Dermis microvascular lymphatic vessel endothelial cell (primary cell): Measurements from ENCODE around the gene HSP90AB1. TPM values are rescaled to one million over a fixed set of nuclear protein-coding genes. Genes with fewer than 3 reads are reported as not detected.

Experiments used
- DNase-seq, 2 donors: peaks; one replicate each; pipeline versions ENCODE4 v3.0.0 to v3.0.0-alpha.2; 2010; ENCODE audit warnings: low read depth in 2 of 2
- total RNA-seq: library from RNA; depleted of rRNA; stranded (reverse); fragments of >200 nt; gene quantifications from 2 replicates; pipeline ENCODE4 v1.2.1, GENCODE V29; 2014

The HSP90AB1 gene
- total RNA-seq, 1 donor from 2014 or later, result 497 TPM

DNA sequence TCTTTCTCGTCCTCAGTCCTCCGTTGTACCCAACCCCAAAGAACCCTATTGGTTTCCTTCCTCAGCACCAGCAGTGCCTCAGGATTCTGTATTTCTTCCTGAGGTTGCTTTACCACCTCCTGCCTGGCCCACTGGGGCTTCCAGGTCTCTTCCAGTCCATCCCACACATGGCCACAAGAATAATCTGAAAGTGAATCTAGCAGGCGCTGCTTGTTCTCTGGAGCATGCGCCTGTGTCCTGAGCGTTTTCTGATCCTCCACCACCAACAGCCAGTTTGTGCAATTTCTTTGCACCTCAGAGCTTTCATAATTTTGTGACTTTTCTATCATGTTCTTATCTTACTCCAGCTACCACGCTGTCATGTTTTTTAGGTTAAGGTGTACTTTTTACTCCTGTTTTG, 11.6 kb upstream of the HSP90AB1 start:
- DNase-seq, result no peak

DNA sequence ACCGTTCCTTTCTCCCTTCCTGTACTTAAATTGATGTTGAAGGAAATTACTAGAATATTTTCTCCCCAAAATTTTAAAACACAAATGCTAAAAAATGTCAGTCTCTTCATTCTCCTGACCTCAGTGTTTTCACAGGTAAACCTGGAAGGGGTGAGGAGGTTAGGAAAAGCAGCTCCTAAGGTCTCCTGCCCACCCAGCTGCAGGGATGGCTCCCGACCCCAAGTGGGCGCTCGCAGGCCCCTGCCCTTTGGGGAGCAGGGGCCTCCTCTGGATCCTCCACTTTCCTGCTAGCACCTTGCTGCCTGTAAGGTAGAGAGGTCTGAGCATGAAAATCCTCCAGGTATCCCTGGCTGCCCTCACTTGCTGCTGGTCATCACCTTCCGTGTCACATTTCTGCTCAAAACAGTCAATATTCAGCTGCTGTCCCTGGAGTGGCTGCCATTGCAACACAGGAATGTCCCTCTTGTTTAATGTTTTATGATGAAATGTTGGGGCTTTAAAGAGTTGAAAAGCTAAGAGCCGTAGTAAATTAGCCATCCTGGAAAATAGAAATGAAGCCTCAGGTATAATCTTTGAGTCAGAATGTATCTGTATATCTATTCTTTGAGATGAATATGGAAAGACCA, 10.9 kb upstream of the HSP90AB1 start:
- DNase-seq, result no peak

DNA sequence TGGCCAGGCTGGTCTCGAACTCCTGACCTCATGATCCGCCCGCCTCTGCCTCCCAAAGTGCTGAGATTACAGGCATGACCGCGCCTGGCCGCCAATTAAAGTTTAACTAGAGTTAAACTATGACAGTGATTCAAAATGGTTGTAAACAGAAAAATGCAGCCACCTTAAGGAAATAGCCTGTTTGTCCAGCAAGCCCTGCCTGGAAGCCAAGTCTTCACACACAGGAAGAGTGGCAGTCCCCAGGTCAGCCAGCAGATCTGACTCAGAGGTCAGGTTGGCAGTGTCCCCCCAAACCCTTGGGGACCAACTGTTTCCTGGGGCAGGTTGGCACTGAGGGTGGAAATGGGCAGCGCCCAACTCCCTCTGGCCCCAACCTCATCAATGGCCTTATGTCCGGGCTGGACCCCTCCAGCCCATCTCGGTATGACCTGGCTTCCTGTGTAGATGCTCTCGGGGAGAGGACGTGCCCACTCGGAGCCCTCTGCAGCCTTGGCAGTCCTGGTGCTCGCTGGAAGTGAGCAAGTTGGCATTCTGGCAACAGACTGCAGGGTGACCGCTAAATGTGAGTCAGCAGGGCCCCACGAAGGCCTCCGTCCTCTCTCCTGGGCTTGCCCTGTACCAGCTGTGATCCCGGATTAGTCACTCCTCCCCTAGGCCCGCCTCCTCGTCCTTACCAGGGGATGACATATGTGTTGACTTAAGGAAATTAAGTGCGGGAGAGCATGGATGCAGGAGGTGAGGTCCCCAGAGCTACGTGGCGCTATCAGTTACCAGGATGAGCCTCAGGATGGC, 9.7 kb upstream of the HSP90AB1 start:
- peak; percentile 69 to 98 for DNase-seq

DNA sequence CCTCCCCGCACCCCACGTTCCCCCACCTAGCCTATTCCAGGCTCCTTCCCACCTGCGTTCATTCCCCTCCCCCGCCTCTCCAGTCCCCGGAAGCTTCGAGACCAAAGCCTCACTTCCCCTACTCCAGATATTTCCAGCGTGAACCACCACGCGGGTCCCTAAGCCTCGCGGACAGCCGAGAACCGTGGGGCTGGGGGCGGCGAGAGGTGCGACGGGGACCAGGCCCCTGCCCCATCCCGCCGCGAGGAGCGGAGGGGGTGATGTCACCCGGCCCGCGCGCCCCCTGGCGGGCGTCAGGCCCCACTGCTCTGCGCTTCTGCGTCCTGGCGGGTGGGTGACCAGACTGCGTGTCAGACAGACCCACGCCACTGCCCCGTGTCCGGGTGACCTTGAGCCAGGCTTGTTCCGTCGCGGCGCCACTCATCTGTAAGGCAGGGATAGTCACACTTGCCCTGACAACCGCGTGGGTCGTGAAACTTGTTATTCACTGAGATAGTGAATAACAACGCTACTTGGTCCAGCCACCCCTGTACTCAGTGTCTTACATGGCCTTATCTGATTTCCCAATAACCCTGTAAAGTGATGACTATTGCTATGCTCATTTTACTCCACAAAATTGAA, 9.0 kb upstream of the HSP90AB1 start:
- peak in 1 of 2 donors; percentile 75 for DNase-seq

DNA sequence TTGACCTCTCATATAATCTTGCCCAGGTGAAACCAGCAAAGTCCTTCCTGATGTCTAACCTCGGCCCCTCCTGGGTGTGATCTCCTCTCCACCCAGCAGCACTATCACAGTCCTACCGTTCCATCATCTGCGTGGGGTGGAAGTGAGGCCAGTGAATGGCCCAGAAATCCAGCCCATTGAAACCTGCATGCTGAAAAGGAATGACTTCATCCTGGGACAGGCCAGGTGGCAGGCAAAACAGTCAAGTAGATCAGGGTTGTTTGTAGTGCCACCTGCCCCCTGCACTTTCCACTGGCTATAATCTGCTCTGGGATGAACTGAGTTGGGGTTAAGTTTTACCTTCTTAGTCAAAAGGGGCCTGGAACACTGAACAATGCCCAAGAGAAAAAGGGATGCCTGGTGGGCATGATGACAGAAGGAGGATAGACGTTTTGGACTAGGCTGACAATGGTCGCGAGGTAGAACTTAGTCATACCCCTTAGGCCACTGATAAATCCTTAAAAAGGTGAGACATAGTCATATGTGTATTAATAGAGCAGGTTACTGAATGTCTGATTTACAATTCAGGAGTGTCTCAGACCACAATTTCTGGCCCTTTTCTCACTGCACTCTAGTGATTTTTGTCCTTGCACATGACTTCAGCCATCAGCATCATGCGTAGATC, 8.1 kb upstream of the HSP90AB1 start:
- no peak for DNase-seq

DNA sequence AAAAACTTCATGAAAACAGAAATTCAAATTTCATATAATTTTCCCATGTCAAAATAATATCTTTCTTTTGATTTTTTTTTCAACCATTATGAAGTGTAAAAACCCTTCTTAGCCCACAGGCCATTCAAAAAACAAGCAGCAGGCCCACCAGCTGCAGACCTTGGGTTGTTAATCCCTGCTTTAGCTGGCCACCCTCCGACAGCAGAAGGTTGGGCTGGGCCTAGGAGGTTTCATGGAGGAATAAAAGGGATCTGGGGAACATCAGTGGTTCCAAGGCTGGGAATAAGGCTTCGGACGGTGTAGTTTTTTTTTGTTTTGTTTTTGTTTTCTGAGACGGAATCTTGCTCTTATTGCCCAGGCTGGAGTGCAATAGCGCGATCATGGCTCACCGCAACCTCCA, 3.6 kb upstream of the HSP90AB1 start:
- no peak for DNase-seq

DNA sequence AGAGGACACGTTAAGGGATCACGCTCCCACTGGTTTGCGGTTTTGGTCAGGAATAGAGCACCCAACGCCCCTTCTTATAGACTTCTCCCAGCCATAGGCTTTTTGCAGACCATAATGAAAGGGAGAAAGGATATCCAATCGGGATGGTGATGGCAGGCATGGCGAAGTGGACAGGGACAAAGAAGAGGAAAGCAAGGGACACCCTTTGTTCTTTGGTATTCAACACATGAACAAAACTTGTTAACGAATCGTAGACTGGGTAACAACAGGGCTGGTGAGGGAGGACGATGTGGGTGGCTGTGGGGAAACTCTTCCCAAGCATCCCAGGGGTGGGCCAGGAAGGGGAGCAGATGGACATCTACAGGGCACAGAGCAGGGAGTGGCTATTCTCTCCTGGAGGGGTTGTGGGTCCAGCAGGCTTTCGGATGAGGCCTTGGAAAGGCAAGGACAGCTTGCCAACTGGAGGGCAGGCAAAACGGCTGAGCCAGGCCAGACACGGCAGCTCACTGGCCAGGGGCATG, 1.4 kb upstream of the HSP90AB1 start:
- no peak for DNase-seq

DNA sequence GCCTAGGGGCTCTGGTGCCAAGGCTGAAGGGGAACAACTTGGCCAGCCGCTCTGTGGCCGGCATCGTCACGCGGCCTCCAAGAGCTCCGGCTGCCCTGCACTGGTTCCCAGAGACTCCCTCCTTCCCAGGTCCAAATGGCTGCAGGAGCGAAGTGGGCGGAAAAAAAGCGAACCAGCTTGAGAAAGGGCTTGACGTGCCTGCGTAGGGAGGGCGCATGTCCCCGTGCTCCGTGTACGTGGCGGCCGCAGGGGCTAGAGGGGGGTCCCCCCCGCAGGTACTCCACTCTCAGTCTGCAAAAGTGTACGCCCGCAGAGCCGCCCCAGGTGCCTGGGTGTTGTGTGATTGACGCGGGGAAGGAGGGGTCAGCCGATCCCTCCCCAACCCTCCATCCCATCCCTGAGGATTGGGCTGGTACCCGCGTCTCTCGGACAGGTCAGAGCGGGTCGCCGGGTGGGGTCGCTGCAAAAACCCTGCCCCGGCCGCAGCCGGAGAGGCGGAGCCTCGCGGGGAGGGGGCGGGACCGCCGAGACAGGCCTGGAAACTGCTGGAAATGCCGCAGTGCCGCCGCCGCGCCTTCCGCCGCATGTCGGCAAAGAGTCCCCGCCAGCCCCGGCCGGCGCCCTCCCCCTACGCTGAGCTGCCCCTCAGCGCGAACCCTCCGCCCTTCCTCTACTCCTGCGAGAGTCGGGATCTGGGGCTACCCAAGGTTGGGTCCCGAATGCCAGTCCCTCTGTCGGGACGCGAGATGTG, 814 bp upstream of the HSP90AB1 start:
- peak; percentile 60 to 86 for DNase-seq

DNA sequence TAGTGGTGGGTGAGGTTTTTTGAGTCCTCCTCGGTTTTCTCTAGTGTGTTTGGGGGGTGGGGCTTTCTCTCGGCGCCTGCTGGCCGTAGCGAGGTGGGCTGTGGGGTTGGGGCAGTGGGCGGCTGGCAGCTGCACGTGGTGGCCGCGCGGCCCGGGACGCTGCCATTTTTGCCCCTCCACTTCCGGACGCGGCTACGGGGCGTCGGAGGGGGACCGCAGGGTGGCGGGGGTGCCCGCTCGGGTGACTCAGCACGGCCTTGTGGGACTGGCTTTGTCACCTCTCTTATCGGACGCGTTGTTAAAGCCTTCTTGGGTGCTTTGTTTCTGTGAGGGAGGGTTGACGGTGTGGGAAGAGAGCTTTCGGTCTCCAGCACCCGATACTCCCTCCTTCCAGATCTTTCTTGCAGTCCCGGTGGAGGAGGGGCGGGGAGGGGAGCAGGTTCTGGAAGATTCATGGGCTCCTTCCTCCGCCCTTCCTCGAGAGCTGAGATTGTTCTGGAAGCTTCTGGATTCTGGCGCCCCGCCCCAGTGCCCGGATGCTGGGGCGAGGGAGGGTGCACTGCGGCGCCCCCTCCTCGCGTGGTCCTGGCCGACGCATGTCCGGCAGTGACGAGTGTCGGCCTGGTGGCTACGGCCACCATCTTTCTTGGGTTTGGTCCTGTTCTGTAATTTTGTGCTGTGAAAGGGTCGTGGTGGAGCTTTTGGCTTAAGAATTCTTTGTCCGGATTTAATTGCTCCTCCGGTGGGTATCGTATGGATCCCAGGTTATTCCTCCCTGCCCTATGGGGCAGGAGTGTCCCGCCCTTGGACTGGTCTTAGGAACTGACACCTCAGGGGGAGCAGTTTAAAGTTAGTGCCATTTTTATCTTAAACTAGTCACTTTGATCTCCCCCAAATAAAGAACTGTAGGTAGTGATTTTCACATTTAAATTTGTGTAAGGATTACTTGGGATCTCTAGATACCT, 719 bp downstream of the HSP90AB1 start:
- peak; percentile 45 to 72 for DNase-seq

DNA sequence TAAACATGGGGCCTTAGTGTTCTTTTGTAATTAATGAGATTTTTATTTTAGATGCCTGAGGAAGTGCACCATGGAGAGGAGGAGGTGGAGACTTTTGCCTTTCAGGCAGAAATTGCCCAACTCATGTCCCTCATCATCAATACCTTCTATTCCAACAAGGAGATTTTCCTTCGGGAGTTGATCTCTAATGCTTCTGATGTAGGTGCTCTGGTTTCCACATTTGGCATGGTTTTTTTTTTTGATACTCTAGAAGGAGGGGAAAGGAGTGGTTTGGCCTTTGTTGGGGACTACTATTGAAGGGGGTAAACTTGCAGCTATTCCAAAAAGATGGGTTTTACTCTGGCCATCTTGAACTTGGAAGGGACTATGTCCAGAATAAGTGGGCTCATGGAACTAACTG, 1.7 kb downstream of the HSP90AB1 start:
- DNase-seq, result no peak

DNA sequence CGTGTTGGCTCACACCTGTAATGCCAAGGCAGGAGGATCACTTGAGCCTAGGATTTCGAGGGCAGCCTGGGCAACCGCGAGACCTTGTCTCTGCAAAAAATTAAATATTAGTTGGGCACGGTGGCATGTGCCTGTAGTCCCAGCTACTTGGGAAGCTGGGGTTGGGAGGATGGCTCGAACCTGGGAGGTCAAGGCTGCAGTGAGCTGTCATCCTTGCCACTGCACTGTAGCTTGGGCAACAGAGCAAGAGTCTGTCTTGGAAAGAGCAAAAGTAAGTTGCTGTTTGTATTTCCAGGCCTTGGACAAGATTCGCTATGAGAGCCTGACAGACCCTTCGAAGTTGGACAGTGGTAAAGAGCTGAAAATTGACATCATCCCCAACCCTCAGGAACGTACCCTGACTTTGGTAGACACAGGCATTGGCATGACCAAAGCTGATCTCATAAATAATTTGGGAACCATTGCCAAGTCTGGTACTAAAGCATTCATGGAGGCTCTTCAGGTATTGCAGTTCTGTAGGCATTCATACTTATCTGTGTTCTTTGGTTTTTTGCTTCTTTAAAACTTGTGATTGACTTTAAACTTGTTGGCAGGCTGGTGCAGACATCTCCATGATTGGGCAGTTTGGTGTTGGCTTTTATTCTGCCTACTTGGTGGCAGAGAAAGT, 2.3 kb downstream of the HSP90AB1 start:
- no peak for DNase-seq

DNA sequence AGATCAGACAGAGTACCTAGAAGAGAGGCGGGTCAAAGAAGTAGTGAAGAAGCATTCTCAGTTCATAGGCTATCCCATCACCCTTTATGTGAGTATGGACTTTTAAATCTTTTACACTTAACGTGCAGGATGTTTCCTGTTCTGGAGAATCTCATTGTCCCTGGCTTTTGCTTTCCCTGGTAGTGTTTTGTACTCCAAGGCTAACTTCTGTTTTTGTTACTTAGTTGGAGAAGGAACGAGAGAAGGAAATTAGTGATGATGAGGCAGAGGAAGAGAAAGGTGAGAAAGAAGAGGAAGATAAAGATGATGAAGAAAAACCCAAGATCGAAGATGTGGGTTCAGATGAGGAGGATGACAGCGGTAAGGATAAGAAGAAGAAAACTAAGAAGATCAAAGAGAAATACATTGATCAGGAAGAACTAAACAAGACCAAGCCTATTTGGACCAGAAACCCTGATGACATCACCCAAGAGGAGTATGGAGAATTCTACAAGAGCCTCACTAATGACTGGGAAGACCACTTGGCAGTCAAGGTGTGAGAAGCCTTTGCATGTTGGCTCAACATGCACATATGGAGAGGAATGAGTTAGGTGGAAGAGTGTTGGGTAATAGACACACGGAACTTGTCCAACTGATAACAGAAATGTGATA, 3.3 kb downstream of the HSP90AB1 start:
- DNase-seq, result no peak

DNA sequence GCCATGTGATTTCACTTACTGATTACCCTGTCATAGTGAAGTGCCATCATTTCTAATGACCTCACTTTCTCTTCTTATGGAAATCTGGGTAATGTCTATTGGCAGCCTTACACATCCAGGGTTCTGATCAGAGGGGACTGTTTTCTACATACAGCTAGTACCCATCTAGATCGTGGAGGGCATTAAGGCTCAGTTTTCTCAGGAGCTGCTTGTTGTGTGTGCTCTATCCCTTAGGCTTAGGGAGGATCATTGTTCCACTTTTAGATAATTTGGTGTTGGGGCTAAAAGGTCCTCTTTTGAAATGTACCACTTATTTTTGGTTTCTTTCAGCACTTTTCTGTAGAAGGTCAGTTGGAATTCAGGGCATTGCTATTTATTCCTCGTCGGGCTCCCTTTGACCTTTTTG, 3.8 kb downstream of the HSP90AB1 start:
- DNase-seq, result no peak

DNA sequence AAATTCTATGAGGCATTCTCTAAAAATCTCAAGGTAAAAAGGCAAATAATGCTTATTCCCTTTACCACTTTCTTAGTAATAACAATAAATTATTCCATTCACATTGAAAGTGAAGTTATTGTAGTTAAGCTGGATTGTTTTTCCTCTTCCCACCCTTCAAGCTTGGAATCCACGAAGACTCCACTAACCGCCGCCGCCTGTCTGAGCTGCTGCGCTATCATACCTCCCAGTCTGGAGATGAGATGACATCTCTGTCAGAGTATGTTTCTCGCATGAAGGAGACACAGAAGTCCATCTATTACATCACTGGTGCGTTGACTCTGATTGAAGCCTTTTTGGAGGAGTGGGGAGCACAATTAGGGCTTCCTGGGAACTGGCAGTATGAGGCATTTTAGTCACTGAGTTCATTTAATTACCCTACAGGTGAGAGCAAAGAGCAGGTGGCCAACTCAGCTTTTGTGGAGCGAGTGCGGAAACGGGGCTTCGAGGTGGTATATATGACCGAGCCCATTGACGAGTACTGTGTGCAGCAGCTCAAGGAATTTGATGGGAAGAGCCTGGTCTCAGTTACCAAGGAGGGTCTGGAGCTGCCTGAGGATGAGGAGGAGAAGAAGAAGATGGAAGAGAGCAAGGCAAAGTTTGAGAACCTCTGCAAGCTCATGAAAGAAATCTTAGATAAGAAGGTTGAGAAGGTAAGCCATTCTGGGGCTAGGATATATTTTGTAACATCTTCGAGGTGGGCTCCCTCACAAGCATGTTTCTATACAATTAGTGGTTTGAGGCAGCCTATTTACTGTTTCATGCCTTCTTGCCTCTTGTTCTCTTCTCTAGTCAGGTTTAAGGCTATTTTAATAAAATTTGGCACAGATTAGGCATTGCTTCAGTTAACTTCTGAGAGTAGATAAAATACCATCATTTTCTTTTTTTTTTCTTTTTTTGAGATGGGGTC, 4.9 kb downstream of the HSP90AB1 start:
- DNase-seq, result no peak

DNA sequence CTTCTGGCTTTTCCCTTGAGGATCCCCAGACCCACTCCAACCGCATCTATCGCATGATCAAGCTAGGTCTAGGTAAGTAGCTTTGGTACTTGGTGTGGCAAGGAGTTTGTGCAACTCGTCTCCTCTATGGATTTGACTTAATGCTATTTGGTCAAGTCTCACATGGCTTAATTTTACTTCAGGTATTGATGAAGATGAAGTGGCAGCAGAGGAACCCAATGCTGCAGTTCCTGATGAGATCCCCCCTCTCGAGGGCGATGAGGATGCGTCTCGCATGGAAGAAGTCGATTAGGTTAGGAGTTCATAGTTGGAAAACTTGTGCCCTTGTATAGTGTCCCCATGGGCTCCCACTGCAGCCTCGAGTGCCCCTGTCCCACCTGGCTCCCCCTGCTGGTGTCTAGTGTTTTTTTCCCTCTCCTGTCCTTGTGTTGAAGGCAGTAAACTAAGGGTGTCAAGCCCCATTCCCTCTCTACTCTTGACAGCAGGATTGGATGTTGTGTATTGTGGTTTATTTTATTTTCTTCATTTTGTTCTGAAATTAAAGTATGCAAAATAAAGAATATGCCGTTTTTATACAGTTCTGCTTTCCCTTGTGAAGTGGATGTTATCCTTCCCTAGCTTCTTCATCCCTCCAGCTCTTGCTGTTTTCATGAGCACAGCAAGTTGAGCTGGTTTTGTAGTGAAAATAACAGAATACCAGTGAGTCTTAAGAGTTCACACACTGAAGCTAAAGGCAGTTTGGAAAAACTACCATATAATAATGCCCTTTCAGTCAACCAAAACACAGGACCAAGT, 6.6 kb downstream of the HSP90AB1 start:
- peak in 1 of 2 donors; percentile 53 for DNase-seq

DNA sequence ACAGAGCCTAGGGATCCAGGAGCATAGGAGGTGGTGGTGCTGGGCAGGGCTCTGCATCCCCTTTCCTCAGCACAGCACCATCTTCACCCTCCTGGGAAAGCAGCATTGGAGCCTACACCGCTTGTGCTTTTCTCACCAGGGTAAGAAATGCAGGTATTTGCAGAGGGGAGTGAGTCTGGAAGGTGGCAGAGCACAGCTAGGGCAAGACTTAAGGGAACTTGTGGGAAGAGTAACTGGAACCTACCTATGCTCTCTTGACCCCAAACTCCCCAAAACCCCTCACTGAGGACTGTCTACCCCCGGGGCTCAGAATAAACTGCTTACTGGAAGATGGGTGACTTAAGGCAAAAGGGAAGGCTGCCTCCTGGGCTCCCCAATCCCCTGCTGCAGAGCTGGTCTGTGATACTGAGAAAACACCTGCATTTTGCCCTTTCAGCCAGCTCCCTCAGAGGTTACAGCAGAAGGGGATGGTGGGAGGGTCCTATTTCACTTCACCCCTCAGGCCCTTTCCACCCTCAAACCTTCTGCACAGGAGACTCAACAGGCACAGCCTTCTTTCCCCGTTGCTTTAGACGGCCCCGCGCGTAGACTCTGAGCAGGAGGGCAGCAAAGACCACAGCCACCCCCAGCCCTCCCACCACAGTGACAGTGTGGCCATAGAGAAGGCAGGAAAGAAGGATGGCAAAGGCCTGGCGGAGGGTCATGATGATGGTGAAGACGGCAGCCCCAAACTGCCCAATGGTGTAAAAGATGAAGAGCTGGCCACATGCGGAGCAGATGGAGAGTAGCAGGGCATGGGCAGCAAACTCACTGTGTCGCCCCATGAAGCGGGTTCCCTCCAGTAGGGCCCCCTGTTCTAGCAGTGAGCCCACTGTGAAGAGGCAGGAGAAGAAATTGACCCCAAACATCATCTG, 7.5 kb downstream of the HSP90AB1 start:
- no peak for DNase-seq
